ENCODE data around the gene UVSSA.
A peak's percentile ranks its signal among the peaks of the same experiment; 100 is the strongest.

The UVSSA gene, protein sequence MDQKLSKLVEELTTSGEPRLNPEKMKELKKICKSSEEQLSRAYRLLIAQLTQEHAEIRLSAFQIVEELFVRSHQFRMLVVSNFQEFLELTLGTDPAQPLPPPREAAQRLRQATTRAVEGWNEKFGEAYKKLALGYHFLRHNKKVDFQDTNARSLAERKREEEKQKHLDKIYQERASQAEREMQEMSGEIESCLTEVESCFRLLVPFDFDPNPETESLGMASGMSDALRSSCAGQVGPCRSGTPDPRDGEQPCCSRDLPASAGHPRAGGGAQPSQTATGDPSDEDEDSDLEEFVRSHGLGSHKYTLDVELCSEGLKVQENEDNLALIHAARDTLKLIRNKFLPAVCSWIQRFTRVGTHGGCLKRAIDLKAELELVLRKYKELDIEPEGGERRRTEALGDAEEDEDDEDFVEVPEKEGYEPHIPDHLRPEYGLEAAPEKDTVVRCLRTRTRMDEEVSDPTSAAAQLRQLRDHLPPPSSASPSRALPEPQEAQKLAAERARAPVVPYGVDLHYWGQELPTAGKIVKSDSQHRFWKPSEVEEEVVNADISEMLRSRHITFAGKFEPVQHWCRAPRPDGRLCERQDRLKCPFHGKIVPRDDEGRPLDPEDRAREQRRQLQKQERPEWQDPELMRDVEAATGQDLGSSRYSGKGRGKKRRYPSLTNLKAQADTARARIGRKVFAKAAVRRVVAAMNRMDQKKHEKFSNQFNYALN

DNA sequence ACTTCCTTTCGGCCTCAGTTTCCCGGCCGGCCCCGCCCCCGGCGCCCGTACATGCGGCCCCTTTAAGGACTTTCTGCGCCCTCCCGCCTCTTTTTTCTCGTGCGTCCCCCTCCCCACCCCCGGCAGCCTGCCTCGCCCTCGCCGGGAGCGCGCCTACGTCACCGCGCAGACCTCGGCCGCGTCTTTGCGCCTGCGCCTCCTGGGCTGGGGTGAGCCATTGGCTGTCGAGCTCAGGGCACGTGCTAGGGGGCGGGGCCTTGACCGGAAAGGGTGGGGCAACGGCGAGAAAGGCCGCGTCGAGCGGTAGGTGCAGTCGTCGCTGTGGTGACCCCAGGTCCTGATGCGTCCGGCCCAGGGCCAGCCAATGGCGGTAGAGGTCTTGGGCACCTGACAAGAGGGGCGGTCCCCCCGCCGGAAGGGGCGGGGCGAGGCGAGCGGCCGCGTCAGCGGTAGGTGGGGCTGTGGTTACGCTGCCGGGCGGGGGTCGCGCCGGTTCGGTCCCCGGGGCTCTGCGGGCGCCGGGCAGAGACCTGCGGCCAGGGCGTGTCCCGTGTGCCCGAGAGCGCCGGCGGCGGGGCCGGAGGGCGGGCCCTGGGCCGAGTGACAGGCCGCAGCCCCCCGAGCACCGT is at the start of gene UVSSA:
Gene UVSSA, plus strand, starts transcription at position 428 of the 629 bp plus-strand sequence. CDS start 884 bp downstream, outside the sequence.
- peak; percentile 75 to 100 (median 100) for DNase-seq

GRCh38 chr4:1297456-1298325 is 49.3 kb upstream of the UVSSA start:
- no peak for DNase-seq

DNA sequence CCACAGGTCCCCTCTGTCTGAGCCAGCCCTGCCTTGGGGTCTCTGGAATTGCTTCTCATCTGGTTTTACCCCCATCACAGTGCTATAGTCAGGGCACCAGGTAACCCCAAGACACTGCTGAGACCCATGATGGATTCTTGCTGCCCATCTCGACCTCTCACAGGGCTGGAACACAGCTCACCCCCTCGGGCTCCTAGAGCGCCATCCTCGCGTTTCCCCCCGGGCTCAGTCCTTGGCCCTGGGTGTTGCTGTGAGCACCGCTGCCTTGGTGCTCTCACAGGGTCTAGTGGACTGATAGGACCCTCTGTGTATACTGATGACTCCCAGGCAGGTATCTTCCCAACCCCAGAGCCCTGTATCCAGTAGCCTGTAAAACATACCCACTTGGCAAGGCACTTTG is 48.5 kb upstream of the UVSSA start:
- no peak for DNase-seq

- DNase-seq, result no peak
Observed at GRCh38 chr4:1299301-1299860, 47.6 kb upstream of the UVSSA start.

- peak in 29 of 56 donors; percentile 4 to 63 (median 34) for DNase-seq
Observed at GRCh38 chr4:1300466-1301455, 46.2 kb upstream of the UVSSA start.

GRCh38 chr4:1302159-1302558 is 44.8 kb upstream of the UVSSA start:
- no peak for DNase-seq

GRCh38 chr4:1305261-1305711 is 41.7 kb upstream of the UVSSA start:
- no peak for DNase-seq

DNA sequence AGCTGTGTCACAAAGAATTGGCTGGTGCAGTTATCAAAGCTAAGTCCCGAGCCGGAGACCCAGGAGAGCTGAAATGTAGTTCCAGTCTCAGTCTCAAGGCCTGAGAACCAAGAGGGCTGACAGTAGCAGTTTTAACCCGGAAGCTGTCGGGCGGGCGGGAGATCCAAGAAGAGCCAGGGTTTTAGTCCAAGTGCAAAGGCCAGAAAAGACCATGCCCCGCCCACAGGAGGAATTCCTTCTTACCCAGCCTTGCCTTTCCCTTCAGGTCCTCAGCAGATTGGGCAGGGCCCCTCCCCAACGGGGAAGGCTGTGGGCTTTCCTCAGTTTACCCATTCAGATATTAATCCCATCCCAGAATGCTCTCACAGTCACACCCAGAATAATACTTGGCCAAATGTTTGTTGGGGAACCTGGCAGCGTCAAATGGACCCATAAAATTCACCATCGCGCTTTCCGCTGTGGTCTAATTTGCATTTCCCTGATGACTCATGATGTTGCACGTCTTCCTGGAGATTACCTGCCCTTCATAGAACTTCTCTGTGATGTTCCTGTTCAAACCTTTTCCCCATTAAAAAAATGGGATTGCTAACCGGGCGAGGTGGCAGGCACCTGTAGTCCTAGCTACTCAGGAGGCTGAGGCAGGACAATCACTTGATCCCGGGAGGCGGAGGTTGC is 41.1 kb upstream of the UVSSA start:
- DNase-seq, result no peak

- no peak for DNase-seq
Observed at GRCh38 chr4:1307951-1308735, 38.9 kb upstream of the UVSSA start.

- DNase-seq, result peak in 55 of 56 donors; percentile 24 to 94 (median 82)
Observed at GRCh38 chr4:1309261-1310010, 37.6 kb upstream of the UVSSA start.

DNA sequence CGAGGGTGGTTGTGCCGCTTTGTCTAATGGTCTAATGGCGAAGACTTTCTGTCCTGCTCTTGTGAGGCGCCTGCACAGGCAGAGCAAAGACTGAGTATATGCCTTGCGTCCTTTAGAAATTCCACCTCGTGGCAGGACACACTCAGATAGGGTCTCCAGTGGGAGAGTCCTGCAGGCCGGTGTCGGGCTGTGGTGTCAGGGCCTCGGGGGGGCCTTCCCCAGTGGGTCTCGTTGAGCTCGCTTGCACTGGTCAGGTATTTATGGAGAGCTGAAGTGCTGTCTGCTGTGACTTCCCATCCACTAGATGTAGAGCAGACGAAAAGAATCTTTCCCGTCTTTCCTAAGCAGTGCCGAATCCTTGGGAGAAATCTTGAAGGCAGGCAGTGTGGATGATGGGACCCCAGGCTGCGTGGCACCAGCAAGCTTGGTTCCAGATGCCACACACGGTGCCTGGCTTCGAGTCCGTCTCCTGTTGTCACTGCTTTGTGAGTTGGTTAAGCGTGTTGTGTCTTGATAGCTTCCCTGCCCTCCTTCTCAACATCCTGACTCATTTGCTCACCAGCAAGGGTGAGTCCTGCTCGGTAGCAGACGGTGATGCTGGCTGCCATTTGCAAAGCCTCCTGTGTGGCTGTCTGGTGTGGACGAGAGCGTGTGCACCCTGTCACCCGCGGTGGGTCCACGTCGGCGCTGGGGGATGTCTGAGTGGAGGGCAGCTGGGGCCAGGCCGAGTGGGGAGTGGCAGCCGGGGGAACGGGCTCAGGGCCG is 36.8 kb upstream of the UVSSA start:
- no peak for DNase-seq

- no peak for DNase-seq
Observed at GRCh38 chr4:1310796-1311631, 36.0 kb upstream of the UVSSA start.

GRCh38 chr4:1312821-1313640 is 34.0 kb upstream of the UVSSA start:
- no peak for DNase-seq

- DNase-seq, result no peak
Observed at GRCh38 chr4:1315306-1315705, 31.7 kb upstream of the UVSSA start.

Measured in amygdala (tissue), 56 donors.